Nucleus accumbens (tissue), 56 donors: Measurements from ENCODE around the gene TSPAN18.

ENCODE experiments used
- DNase-seq, 56 donors: peaks; one replicate each; lab custom pipeline; 2025; lab: John Stamatoyannopoulos, UW

TSPAN18 gene

DNA sequence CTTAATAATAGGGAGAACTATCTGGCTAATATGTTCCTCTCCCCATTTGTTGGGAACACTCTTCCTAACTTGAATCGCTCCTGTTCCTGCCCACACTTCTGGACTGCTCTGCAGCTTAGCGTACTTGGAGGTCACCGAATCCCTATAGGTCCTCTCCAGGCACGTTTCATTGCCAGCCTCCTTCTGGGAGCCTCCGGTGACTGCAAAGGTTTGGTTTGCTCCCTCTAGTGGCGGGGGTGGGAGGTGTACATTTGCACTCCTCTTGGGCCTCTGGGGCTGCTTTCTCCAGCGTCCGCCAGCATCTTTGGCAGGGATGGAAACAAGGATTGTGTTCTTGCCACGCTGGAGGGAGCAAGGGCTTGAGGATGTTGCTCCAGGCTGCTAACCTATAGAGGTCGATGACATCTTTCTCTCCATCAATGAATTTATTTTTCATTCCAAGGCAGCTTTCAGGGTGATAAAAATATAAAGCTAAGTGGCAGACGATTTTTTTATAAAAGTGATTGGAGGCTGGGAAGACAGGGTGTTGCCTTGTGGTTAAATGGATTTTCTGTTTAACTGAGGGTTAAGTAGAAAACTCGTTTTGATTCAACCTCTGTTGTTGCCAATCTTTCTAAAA is 48.7 kb downstream of the TSPAN18 start:
- peak in 6 of 56 donors; percentile 6 to 46 (median 12) for DNase-seq

DNA sequence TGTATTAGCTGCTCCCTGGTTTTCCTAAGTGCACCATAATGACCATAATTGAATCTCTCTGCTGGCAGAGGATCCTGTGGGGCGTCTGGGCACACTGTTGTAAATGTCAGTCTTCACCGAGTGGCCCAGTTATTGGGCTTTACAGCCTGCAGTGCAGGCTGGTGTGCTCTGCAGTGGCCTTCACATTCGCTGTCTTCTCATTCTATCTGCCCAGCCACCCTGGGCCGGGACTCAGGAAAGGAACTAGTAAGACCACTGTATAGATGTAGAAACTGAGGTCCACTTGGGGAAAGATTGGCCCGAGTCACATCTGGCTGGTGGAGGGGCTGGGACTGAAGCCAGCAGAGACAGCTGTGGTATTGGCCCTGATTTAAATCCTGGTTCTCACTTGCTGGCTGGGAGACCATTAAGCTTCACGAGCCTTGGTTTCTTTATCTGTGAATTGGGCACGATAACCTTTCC is 49.3 kb downstream of the TSPAN18 start:
- no peak for DNase-seq

DNA sequence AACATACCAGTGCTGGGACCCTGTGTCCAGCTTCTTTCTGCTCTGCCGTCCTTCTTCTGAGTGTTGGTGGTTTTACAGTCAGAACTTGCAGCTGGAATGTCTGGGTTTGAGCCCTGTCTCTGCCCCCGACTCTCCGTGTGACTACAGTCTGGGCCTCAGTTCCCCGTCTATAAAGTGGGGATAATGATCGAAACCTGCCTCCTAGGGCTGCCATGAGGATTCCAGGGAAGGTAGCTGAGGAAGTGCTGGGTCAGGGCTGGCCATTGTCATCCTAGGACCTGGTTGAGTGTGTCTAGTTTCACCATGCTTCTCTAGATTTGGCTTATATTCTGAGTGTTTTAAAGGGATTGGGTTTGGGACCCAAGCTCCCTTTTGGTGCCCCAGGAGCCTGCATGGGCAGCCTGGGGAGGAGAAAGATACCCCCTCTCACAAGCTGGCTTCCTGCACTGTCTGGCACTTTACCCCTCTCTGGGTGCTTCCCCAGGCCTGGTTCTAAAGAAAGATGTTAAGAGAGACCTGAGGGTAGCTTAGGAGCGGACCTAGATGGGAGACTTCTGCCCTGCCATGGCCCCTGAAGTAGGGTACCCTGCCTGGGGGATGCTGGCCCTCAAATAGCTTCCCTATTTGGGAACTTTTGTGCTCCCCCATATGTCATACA is 49.9 kb downstream of the TSPAN18 start:
- no peak for DNase-seq

DNA sequence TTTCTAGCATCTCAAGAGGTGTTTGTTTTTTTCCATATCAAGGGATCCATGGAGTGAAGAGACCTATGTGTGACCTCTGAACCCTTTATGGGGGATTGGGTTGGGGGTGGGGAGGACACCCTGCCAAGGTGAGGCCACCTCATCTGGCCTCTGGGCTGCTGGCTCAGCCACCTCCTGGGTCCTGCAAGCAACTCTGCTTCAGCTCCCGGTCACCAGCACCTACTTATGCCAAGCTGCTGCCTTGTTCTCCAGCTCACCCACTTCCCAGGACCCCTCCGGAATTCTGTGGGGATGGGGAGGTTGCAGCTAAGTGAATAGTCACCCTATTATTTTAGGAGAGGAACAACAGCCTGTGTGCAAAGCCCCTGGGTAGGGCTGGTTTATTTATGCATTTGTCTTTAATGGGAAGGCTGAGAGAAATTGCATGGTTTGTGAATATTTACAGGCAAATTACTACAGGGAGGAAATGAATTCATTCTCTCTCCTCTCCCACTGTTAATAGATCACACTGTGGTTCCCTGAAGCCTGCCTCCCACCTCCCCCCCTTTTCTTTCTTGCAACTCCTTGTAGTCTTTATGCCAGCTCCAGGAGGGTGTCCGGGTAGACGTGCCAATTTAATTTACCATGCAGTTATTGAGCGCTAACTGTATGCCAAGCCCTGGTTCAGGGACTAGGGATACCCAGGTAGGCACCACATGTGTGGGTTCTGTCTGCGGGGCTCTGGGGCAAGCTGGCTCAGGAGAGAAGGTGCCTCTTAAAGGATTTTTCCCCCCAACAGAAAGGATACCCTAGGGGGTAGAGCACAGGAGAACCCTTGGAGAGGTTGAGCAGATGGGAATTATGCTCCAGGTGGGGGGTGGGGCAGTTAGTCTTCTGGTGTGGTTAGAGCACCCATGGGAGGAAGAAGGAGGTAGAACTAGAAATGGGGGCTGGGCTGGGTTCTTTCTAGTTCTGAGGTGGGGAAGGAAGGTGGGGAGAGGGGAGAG is 50.7 kb downstream of the TSPAN18 start:
- no peak for DNase-seq

DNA sequence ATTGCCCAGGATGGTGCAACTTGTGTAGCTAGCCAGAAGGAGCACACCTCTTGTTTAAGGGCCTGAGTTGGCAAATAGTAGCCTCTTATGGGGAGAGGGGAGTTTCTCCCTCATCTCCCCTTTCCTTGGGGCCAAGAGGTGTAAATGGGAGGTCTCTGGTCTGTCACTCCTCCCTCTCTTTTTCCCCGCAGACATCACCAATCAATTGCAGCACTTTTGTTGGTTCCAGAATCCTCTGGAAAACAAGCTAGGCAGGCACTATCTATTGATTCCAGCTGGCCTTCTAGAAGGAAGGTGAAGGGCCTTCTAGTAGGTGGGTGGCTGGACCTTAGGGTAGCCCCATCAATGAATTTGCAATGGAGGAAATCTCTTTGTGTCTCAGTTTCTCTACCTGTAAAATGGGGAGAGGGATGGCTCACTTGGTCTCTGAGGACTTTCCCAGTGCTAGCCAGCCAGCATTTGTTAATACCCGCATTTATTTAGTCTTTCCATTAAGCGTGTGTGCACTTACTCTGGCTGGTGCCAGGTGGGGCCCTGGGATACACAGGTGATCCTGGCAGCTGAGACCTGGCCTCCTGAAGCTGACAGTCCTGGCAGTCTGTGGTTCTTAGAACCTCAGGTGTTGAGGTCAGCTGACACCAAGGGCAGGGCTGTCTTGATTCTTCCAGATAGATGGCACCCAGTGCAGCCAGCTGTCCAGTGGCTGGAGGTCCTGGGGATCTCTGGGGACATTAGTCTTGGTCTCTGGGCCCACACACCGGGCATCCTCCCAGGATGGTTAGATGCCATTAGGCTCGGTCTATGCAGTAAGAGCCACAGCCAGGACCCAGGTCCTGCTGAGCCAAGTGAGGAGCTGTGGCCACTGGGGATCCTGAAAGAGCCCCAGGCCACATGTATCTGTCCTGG is 51.7 kb downstream of the TSPAN18 start:
- DNase-seq: no peak

DNA sequence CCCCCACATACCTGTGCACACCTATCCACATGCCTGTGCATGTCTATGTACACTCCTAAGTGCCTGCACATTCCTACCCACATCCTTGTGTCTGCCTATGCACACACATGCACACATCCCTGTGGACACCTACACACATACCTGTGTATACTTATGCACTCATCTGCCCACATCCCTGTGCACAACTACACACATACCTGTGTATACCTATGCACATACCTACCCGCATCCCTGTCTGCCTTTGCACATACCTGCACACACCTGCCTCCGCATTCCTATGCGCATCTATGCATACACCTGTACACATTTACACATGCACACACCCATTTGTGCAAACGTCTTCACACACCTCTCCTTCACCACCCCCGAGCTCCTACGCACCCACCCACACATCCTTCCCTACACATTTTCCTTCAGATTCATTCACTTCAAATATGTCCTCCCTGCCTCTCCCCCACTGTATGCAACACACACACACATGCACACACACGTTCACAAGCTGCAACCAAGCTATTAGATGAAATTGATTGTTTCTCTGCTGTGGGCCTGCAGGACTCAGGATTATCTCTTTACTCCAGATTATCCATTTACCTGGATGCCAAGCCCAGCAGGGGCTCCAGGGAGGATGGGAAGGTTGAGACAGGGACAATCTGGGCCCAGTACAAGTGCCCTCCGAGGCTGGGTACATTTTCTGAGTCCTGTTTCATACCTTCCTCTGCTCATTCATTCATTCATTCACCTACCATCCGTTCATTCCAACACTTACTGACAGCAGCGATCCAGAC is 53.2 kb downstream of the TSPAN18 start:
- no peak for DNase-seq

DNA sequence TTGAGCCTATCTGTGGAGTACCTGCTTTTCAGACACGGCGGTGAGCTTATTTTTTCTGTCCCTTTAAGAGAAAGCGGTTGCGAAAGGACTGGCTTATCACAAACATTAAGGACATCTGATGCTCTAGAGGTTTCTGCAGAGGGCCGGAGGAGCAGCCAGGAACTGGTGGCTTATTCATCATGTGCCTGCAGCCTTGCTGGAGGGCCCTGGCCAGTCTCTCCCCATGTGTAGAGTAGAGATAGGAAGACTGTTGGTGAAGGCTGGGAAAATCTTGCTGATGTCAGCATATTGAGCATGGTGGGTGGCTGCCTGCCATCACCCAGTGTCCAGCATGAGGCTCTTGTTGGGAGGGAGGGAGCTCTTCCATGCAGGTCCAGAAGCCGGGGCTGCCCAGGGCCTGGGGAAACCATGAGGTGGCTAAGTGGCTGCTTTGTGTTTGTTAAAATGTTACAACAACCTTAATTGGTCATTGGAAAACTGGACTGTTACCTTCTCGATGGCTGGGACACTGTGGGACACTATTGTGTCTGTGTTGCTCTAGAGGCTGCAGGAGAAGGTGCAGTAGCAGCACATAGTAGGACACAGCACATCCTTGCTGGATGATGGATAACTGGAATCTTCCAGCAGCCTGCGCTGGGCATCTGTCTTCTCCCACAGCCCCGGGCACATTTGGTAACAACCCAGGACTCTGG is 54.3 kb downstream of the TSPAN18 start:
- no peak for DNase-seq

DNA sequence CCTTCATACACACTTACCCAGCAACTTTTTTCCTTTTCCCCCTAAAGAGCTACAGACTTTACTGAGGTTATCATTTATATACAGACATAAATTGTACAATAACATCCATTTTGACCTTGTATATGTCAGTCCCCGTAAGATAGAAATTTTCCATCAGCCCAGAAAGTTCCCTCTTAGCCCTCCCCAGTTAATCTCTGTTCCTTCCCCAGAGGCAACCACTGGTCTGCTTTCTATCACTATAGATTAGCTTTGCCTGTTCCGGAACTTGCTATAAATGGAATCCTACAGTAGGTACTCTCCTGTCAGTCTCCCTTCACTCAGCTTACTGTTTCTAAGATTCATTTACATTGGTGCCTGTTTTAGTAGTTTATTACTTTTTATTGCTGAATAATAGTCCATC is 54.9 kb downstream of the TSPAN18 start:
- no peak for DNase-seq

DNA sequence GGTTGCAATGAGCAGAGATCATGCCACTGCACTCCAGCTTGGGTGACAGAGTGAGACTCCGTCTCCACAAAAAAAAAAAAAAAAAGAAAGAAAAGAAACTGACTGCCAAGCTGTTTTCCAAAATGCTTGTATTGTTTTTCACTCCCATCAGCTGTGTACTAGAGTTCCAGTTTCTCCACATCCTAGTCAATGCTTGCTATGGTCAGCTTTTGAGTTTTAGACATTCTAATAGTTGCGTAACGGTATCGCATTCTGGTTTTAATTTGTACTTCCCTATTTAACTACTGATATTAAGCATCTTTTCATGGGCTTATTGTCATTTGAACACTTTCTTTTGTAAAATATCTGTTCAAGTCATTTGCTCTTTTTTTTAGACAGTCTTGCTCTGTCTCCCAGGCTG is 55.7 kb downstream of the TSPAN18 start:
- no peak for DNase-seq

DNA sequence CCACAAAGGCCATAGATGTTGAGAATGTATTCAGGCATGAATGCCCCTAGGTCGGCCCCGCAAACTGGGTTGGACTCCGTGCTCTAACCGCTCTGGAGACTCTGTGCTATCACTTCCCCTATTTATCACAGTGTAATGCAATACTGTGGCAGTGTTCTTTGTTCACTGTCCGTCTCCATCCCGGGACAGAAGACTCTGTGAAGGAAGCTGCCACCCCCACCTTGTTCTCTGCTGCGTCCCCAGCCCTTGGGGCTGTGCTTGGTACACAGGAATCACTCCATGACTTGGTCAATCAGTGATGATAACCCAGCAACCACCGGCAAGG is 57.6 kb downstream of the TSPAN18 start:
- DNase-seq: no peak

DNA sequence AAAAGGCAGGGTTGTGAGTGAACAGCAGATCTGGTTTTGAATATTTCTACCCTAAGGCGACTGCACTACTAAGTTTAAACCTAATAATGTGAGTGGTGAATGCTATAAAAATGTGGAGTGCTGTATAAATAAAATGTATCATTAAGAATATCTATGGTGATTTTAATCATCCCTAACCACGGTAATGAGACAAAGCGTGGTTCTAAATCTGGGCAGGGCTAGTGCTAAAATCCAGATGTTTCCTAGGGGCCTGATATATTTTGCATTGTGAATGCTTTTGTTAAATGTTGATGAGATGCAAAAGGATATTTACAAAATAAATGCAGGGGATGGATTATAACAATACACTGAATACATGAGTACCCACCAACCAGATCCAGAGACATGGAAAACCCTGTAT is 58.1 kb downstream of the TSPAN18 start:
- no peak for DNase-seq

DNA sequence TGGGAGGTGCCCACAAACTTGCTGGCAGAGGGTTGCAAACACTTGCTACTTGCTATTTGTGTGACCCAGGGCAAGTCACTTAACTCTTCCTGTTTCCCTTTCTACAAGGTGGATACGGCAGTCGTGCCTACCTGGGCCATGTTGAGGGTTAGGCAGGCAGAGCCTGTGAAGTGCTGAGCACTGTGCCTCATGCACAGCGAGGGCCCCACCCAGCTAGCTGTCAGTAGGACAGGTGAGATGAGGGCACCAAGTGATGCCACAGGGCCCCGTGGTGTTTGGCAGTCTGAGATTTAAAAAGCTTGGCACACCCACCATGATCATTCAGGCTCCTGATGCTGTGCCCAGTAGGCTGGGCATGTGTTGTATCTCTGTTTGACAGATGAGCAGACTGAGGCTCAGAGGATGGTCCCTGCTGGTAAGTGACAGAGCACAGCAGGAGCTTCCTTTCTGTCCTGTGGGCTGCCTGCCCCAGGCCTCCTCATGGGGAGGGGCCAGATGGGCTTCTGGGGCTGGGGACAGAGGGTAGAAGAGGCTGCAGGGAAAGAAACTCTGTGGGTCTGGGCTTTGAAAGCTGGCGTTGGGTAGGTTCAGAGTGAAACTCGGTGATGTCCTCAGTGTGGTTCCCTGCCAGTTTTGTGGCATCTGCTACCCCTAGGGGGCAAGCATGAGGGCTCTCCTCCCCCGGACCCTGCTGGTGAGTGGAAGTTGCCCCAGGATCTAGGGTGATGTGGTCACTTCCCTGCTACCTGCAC is 59.3 kb downstream of the TSPAN18 start:
- DNase-seq: no peak

DNA sequence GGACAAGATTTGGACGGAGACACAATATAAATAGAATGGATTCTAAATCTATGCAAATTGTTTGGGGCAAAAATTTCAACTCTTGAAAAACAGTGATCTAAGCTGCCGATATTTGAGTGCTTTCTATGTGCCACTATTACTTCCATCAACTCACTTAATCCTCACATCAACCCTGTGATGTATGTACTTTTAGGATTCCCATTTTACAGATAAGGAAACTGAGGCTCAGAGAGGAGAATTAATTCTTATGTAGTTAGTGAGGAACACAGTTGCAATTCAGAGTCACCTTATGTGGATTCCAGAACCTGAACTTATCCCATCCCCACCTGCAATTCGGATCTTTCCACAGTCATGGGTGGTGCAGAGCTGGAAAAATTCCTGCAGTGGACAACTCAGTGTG is 60.3 kb downstream of the TSPAN18 start:
- DNase-seq: no peak

DNA sequence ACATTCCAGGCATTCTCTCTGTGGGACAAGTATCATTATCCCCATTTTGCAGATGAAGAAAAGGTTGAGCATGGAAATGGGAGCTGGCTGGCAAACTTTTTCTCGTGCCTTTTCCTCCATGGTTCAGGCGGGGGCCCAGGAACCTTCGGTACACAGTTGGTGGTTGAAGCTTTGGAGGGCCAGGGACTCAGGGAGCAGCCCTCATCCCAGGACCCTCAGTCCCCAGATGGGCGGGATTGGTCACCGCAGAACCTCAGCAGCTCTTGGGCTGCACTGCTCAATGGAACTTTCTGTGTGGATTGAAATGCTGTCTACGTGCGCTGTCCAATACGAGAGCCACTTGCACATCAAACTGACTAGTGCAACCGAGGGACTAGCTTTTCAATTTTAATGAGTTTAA is 61.2 kb downstream of the TSPAN18 start:
- DNase-seq: no peak

DNA sequence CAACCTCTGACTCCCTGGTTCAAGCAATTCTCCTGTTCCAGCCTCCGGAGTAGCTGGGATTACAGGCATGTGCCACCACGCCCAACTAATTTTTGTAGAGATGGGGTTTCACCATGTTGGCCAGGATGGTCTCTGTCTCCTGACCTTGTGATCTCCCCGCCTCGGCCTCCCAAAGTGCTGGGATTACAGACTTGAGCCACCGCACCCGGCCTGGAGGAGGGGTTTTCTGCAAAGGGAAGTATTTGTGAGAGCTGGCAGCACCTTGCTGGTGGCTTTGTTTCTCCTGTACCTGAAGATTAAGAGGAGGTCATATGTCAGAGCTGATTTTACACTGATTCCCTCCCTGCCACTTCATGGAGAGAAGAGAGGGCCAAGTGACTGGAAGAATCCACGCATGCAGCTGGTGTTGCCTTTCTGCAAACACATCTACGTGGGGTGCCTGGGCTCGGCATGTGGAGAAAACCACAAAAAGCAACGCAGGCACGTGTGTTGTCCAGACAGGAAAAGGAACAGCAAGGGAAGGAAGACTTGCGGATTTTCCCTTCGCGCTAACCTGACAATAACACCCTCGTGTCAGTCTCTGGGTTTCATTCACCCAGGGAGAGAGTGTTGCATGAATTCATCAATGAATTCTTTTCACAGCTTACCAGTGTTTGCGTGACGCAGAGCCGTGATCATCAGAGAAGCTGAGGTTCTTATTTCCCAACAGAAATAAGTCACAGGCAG is 61.9 kb downstream of the TSPAN18 start:
- DNase-seq: no peak

DNA sequence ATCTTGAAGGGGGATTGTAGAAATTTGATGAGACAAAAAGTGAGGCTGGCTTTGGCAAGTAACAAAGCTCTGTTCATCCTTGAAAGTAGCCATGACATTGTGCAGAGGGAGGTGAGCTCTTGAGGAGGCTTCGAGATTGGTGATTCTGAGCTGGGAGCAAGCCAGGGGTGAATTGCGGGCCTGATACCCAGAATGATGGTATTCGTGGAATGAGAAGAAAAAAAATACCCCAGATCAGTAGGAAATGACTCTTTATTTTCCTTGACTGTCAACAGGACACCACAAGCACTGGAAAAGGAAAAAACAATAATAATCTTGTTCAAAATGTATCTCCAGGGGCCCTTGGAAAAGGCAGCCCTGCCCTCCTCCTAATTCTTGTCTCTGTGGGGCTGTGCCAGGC is 62.7 kb downstream of the TSPAN18 start:
- DNase-seq: no peak

DNA sequence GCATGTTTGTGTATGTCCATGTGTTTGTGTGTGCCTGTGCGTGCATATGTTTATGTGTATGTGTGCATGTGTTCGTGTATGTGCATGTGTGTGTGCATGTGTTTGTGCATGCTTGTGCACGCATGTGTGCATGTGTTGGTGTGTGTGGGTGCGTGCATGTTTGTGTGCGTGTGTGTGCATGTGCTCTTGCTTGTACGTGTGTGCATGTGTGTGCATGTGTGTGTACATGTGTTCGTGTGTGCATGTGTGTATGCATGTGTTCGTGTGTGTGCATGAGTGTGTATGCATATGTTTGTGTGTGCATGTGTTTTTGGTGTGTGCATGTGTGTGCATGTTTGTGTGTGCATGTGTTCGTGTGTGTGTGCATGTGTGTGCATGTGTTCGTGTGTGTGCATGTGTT is 63.4 kb downstream of the TSPAN18 start:
- no peak for DNase-seq
